WTC11 (cell line): ENCODE data around the gene MBP. TPM values are rescaled to one million over a fixed set of nuclear protein-coding genes. Genes with fewer than 3 reads are reported as not detected.
A peak's percentile ranks its signal among the peaks of the same experiment; 100 is the strongest.

Experiments
- ATAC-seq: fragments of 200-7000 bp; cut with Tn5 transposase; 2 replicates; pipeline ENCODE4 v1.10.0; 2021; ENCODE audit warnings: mild to moderate bottlenecking, moderate library complexity
- CTCF ChIA-PET: fragments of 300-600 bp; sonication (Branson Sonifier 250); formaldehyde crosslinking; loops from one replicate; lab custom pipeline; 2021; ENCODE audit warnings: antibody characterized with exemption; lab: Charles Lee
- POLR2A ChIA-PET: fragments of 350-600 bp; sonication (Branson Sonifier 250); formaldehyde crosslinking; loops from one replicate; lab custom pipeline; 2021; ENCODE audit warnings: antibody characterized with exemption; lab: Charles Lee
- DNase-seq: peaks from one replicate; pipeline ENCODE4 v3.0.0; 2021; ENCODE audit warnings: low spot score
- H3K27ac Mint-ChIP-seq: 2 replicates; pipeline ENCODE4 v1.8.0; 2021; ENCODE audit warnings: mixed read lengths
- H3K27me3 Mint-ChIP-seq: 2 replicates; pipeline ENCODE4 v1.8.0; 2021; ENCODE audit warnings: low read depth, mild to moderate bottlenecking, moderate library complexity, mixed read lengths
- H3K36me3 Mint-ChIP-seq: 2 replicates; pipeline ENCODE4 v1.8.0; 2021; ENCODE audit warnings: mixed read lengths
- H3K4me1 Mint-ChIP-seq: 2 replicates; pipeline ENCODE4 v1.8.0; 2022; ENCODE audit warnings: mixed read lengths
- H3K4me3 Mint-ChIP-seq: 2 replicates; pipeline ENCODE4 v1.8.0; 2021; ENCODE audit warnings: mild to moderate bottlenecking, moderate library complexity, mixed read lengths
- H3K9me3 Mint-ChIP-seq: 2 replicates; pipeline ENCODE4 v1.8.0; 2021; ENCODE audit warnings: mixed read lengths
- ATF2 ChIP-seq: sonication (generic); formaldehyde crosslinking; IDR thresholded peaks from 2 replicates; pipeline ENCODE4 v1.8.1; 2022; ENCODE audit warnings: low read depth, missing genetic modification reagents, borderline replicate concordance
- CDX4 ChIP-seq: fragments of 250-450 bp; sonication (Bioruptor Pico); IDR thresholded peaks from 2 replicates; pipeline ENCODE4 v1.9.0; 2021; ENCODE audit warnings: moderate library complexity, mild to moderate bottlenecking, inconsistent platforms, borderline replicate concordance
- CREB1 ChIP-seq: sonication (generic); formaldehyde crosslinking; IDR thresholded peaks from 2 replicates; pipeline ENCODE4 v1.8.0; 2023; ENCODE audit warnings: mild to moderate bottlenecking, missing genetic modification reagents
- ERG ChIP-seq: fragments of 250-450 bp; sonication (Bioruptor Pico); IDR thresholded peaks from 2 replicates; pipeline ENCODE4 v1.8.0; 2021; ENCODE audit warnings: mild to moderate bottlenecking
- FOXJ3 ChIP-seq: sonication (generic); formaldehyde crosslinking; IDR thresholded peaks from 2 replicates; pipeline ENCODE4 v1.9.0; 2021; ENCODE audit warnings: missing genetic modification reagents, mild to moderate bottlenecking, borderline replicate concordance
- FOXK1 ChIP-seq: sonication (generic); formaldehyde crosslinking; IDR thresholded peaks from 2 replicates; pipeline ENCODE4 v1.8.0; 2022; ENCODE audit warnings: mild to moderate bottlenecking, moderate library complexity, missing genetic modification reagents
- HMGA2 ChIP-seq: fragments of 250-450 bp; sonication (Bioruptor Pico); IDR thresholded peaks from 2 replicates; pipeline ENCODE4 v1.4.0; 2021; ENCODE audit warnings: mild to moderate bottlenecking, moderate library complexity
- JAZF1 ChIP-seq: fragments of 250-450 bp; sonication (Bioruptor Pico); IDR thresholded peaks from 2 replicates; pipeline ENCODE4 v1.9.0; 2021; ENCODE audit warnings: moderate library complexity, mild to moderate bottlenecking, inconsistent platforms
- JUN ChIP-seq: sonication (generic); formaldehyde crosslinking; IDR thresholded peaks from 2 replicates; pipeline ENCODE4 v1.8.0; 2023; ENCODE audit warnings: mild to moderate bottlenecking, missing genetic modification reagents
- KAT7 ChIP-seq: sonication (generic); formaldehyde crosslinking; IDR thresholded peaks from 2 replicates; pipeline ENCODE4 v1.8.1; 2023; ENCODE audit warnings: missing genetic modification reagents, mild to moderate bottlenecking, borderline replicate concordance
- MXD4 ChIP-seq: fragments of 250-450 bp; sonication (Bioruptor Pico); IDR thresholded peaks from 2 replicates; pipeline ENCODE4 v1.8.0; 2021; ENCODE audit warnings: mild to moderate bottlenecking, moderate library complexity, borderline replicate concordance
- NFE2L1 ChIP-seq: sonication (generic); formaldehyde crosslinking; IDR thresholded peaks from 2 replicates; pipeline ENCODE4 v1.8.1; 2023; ENCODE audit warnings: missing genetic modification reagents
- PRRX2 ChIP-seq: fragments of 250-450 bp; sonication (Bioruptor Pico); IDR thresholded peaks from 2 replicates; pipeline ENCODE4 v1.8.0; 2021; ENCODE audit warnings: mild to moderate bottlenecking
- RORB ChIP-seq: fragments of 250-450 bp; sonication (Bioruptor Pico); IDR thresholded peaks from 2 replicates; pipeline ENCODE4 v1.9.0; 2021; ENCODE audit warnings: mild to moderate bottlenecking
- TCF7 ChIP-seq: sonication (generic); formaldehyde crosslinking; IDR thresholded peaks from 2 replicates; pipeline ENCODE4 v1.8.0; 2022; ENCODE audit warnings: mild to moderate bottlenecking, low read depth, missing genetic modification reagents, moderate library complexity
- TEAD4 ChIP-seq: sonication (generic); formaldehyde crosslinking; IDR thresholded peaks from 2 replicates; pipeline ENCODE4 v1.8.0; 2022; ENCODE audit warnings: mild to moderate bottlenecking, missing genetic modification reagents
- ZBTB21 ChIP-seq: sonication (generic); formaldehyde crosslinking; IDR thresholded peaks from 2 replicates; pipeline ENCODE4 v1.8.1; 2023; ENCODE audit warnings: mild to moderate bottlenecking, missing genetic modification reagents, borderline replicate concordance
- ZNF121 ChIP-seq: sonication (generic); formaldehyde crosslinking; IDR thresholded peaks from 2 replicates; pipeline ENCODE4 v1.8.0; 2023; ENCODE audit warnings: missing genetic modification reagents
- ZNF281 ChIP-seq: sonication (generic); formaldehyde crosslinking; IDR thresholded peaks from 2 replicates; pipeline ENCODE4 v1.8.0; 2023; ENCODE audit warnings: mild to moderate bottlenecking, missing genetic modification reagents
- total RNA-seq: library from RNA; stranded (reverse); gene quantifications from 3 replicates; pipeline ENCODE4 v1.2.3, GENCODE V29; 2021
- TF ChIP-seq, protein P1 (sequence below): fragments of 200-600 bp; IDR thresholded peaks from 2 replicates; pipeline ENCODE4 v1.8.0; 2022; ENCODE audit warnings: antibody characterized with exemption

The MBP gene
- total RNA-seq, 1 experiment from 2014 or later, result 19.6 TPM

- TF ChIP-seq RORB (CRISPR knock-in tag) (no peak), TEAD4 (CRISPR knock-in tag) (no peak), CREB1 (no peak)
Observed at GRCh38 chr18:77119851-77120491, 12.6 kb downstream of the MBP start (continued).

- ChIA-PET CTCF (no interaction called here), POLR2A (no interaction called here)
- Mint-ChIP-seq H3K9me3 (no peaks in the 10 kb centered on the region), H3K27me3 (no peaks in the 10 kb centered on the region), H3K4me3 (no peak overlapping the region), H3K4me1 (peaks cover 62% of the 10 kb centered on the region), H3K27ac (0 out of 2 replicates have a peak overlapping the region, but pooled peaks have one; percentile 46), H3K36me3 (peaks cover 7% of the 10 kb centered on the region)
- DNase-seq (no peak), ATAC-seq (no peak)
- TF ChIP-seq JAZF1 (CRISPR knock-in tag) (no peak), JUN (no peak), FOXJ3 (CRISPR knock-in tag) (no peak), ATF2 (CRISPR knock-in tag) (no peak), MXD4 (no peak), FOXK1 (CRISPR knock-in tag) (no peak), NFE2L1 (no peak)
Observed at GRCh38 chr18:77119101-77119850, 13.3 kb downstream of the MBP start.

- DNase-seq (no peak), ATAC-seq (no peak)
- peaks cover 62% of the 10 kb centered on the region for H3K4me1 Mint-ChIP-seq
- H3K27me3 Mint-ChIP-seq, result no peaks in the 10 kb centered on the region
- POLR2A ChIA-PET, result no interaction called here
- TF ChIP-seq ZNF121 (no peak), TCF7 (CRISPR knock-in tag) (no peak), ZBTB21 (CRISPR knock-in tag) (no peak), ERG (CRISPR knock-in tag) (no peak), PRRX2 (CRISPR knock-in tag) (no peak), JAZF1 (CRISPR knock-in tag) (no peak)
- H3K27ac Mint-ChIP-seq, result peak overlapping the region; percentile 46; the same call in 1 of the 2 replicates
- H3K9me3 Mint-ChIP-seq, result no peaks in the 10 kb centered on the region
- H3K4me3 Mint-ChIP-seq, result no peak overlapping the region
- peaks cover 7% of the 10 kb centered on the region for H3K36me3 Mint-ChIP-seq
- CTCF ChIA-PET, result no interaction called here
Observed at GRCh38 chr18:77118256-77119090, 14.1 kb downstream of the MBP start.

GRCh38 chr18:77116201-77117080, 16.1 kb downstream of the MBP start:
- H3K4me1 Mint-ChIP-seq, result peaks cover 67% of the 10 kb centered on the region
- no peak for ATAC-seq
- DNase-seq, result no peak
- ChIA-PET CTCF (no interaction called here), POLR2A (no interaction called here)
- H3K27ac Mint-ChIP-seq, result no peak overlapping the region
- TF ChIP-seq CDX4 (CRISPR knock-in tag), result no peak
- TF ChIP-seq HMGA2, result no peak
- no peak for TF ChIP-seq ZNF281
- TF ChIP-seq, protein P1, sequence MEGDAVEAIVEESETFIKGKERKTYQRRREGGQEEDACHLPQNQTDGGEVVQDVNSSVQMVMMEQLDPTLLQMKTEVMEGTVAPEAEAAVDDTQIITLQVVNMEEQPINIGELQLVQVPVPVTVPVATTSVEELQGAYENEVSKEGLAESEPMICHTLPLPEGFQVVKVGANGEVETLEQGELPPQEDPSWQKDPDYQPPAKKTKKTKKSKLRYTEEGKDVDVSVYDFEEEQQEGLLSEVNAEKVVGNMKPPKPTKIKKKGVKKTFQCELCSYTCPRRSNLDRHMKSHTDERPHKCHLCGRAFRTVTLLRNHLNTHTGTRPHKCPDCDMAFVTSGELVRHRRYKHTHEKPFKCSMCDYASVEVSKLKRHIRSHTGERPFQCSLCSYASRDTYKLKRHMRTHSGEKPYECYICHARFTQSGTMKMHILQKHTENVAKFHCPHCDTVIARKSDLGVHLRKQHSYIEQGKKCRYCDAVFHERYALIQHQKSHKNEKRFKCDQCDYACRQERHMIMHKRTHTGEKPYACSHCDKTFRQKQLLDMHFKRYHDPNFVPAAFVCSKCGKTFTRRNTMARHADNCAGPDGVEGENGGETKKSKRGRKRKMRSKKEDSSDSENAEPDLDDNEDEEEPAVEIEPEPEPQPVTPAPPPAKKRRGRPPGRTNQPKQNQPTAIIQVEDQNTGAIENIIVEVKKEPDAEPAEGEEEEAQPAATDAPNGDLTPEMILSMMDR, result no peak
- TF ChIP-seq KAT7 (CRISPR knock-in tag), result no peak
- TF ChIP-seq, all 79 proteins: peak for 0
- Mint-ChIP-seq H3K27me3 (no peaks in the 10 kb centered on the region), H3K9me3 (no peaks in the 10 kb centered on the region), H3K4me3 (no peak overlapping the region), H3K36me3 (peaks cover 7% of the 10 kb centered on the region)
